Hepatocyte (in vitro differentiated cells): Measurements from ENCODE around the gene KLB. TPM values are rescaled to one million over a fixed set of nuclear protein-coding genes. Genes with fewer than 3 reads are reported as not detected.
"Not testable (repeated sequence)": the region's sequence is repeated elsewhere in the genome, so short reads cannot be mapped to it uniquely, and the experiment has no call there.

ENCODE experiments used
- DNase-seq: peaks from one replicate; pipeline ENCODE4 v3.0.0-alpha.2; 2016; ENCODE audit warnings: low spot score
- H2AFZ ChIP-seq: fragments of 200-600 bp; sonication (generic); 2 replicates; pipeline ENCODE4 v1.6.0; 2016; ENCODE audit warnings: antibody characterized with exemption, mild to moderate bottlenecking
- H3K27ac ChIP-seq: fragments of 200-600 bp; sonication (generic); 2 replicates; pipeline ENCODE4 v1.5.1; 2016; ENCODE audit warnings: mild to moderate bottlenecking
- H3K27me3 ChIP-seq: fragments of 200-600 bp; sonication (generic); 2 replicates; pipeline ENCODE4 v1.6.1; 2016
- H3K36me3 ChIP-seq: fragments of 200-600 bp; sonication (generic); replicated peaks from 2 replicates; pipeline ENCODE4 v1.5.1; 2016; ENCODE audit warnings: low read depth; ENCODE audit not compliant: insufficient read depth
- H3K4me1 ChIP-seq: fragments of 200-600 bp; sonication (generic); 2 replicates; pipeline ENCODE4 v1.5.1; 2016; ENCODE audit warnings: mild to moderate bottlenecking, moderate library complexity; ENCODE audit not compliant: insufficient read depth
- H3K4me2 ChIP-seq: fragments of 200-600 bp; sonication (generic); 2 replicates; pipeline ENCODE4 v1.6.0; 2016
- H3K4me3 ChIP-seq: fragments of 200-600 bp; sonication (generic); 2 replicates; pipeline ENCODE4 v1.5.1; 2016; ENCODE audit warnings: mild to moderate bottlenecking
- H3K79me2 ChIP-seq: fragments of 200-600 bp; sonication (generic); 2 replicates; pipeline ENCODE4 v1.6.0; 2017; ENCODE audit warnings: mild to moderate bottlenecking
- H3K9me2 ChIP-seq: fragments of 200-600 bp; sonication (generic); replicated peaks from 2 replicates; pipeline ENCODE4 v1.6.0; 2017; ENCODE audit warnings: mild to moderate bottlenecking; ENCODE audit not compliant: insufficient read depth
- H3K9me3 ChIP-seq: fragments of 200-600 bp; sonication (generic); 2 replicates; pipeline ENCODE4 v1.5.1; 2016; ENCODE audit warnings: low read depth, mild to moderate bottlenecking
- H4K20me1 ChIP-seq: fragments of 200-600 bp; sonication (generic); 2 replicates; pipeline ENCODE4 v1.6.0; 2016; ENCODE audit warnings: mild to moderate bottlenecking; ENCODE audit not compliant: insufficient read depth, poor library complexity, severe bottlenecking
- CTCF ChIP-seq: fragments of 200-600 bp; sonication (generic); IDR thresholded peaks from 2 replicates; pipeline ENCODE4 v1.5.1; 2016; ENCODE audit warnings: antibody characterized with exemption, mild to moderate bottlenecking; ENCODE audit not compliant: poor library complexity
- EZH2 ChIP-seq: fragments of 200-600 bp; sonication (generic); IDR thresholded peaks from 2 replicates; pipeline ENCODE4 v1.6.1; 2016; ENCODE audit warnings: antibody characterized with exemption, mild to moderate bottlenecking, borderline replicate concordance
- EZH2phosphoT487 ChIP-seq: fragments of 200-600 bp; sonication (generic); IDR thresholded peaks from one replicate; pipeline ENCODE4 v1.6.1; 2018; ENCODE audit warnings: antibody characterized with exemption, mild to moderate bottlenecking, low read depth, moderate library complexity; ENCODE audit not compliant: unreplicated experiment, severe bottlenecking
- WGBS: methylation state at CpG from one replicate; pipeline ENCODE4 v1.1.6; 2016; ENCODE audit warnings: low lambda C conversion rate; ENCODE audit errors: missing lambda C conversion rate; 5-methylcytosine and 5-hydroxymethylcytosine counted together
- polyA plus RNA-seq: library from polyadenylated mRNA; unstranded; fragments of >200 nt; fragmentation: Nextera tagmentation; extraction: Ambion mirVana; gene quantifications from 2 replicates; pipeline ENCODE4 v1.2.1, GENCODE V29; 2016
- total RNA-seq: library from RNA; depleted of rRNA; stranded (reverse); fragments of >200 nt; gene quantifications from 2 replicates; pipeline ENCODE4 v1.2.3, GENCODE V29; 2014

The KLB gene
- total and polyA plus RNA-seq, 2 experiments from 2014 or later, result 11.5 to 18.2 TPM

- no peaks in the 10 kb centered on the region for H3K9me2 ChIP-seq
- TF ChIP-seq EZH2phosphoT487, result no peak
- no peak for TF ChIP-seq EZH2
- TF ChIP-seq CTCF, result no peak
- H3K27ac ChIP-seq, result no peak overlapping the region
- H3K9me3 ChIP-seq, result no peaks in the 10 kb centered on the region
- no peaks in the 10 kb centered on the region for H3K27me3 ChIP-seq
- H3K4me2 ChIP-seq, result peak overlapping the region; percentile 2
- no peak overlapping the region for H2AFZ ChIP-seq
- H3K4me3 ChIP-seq, result no peak overlapping the region
- no peak for DNase-seq
- peaks cover 43% of the 10 kb centered on the region for H3K79me2 ChIP-seq
- WGBS, result 95% methylated on average over 6 of the region's 6 CpGs
- H4K20me1 ChIP-seq, result peaks cover 46% of the 10 kb centered on the region
- H3K4me1 ChIP-seq, result peaks cover 14% of the 10 kb centered on the region
- peaks cover 8% of the 10 kb centered on the region for H3K36me3 ChIP-seq
Observed at GRCh38 chr4:39455486-39455885, 48.8 kb downstream of the KLB start.

DNA sequence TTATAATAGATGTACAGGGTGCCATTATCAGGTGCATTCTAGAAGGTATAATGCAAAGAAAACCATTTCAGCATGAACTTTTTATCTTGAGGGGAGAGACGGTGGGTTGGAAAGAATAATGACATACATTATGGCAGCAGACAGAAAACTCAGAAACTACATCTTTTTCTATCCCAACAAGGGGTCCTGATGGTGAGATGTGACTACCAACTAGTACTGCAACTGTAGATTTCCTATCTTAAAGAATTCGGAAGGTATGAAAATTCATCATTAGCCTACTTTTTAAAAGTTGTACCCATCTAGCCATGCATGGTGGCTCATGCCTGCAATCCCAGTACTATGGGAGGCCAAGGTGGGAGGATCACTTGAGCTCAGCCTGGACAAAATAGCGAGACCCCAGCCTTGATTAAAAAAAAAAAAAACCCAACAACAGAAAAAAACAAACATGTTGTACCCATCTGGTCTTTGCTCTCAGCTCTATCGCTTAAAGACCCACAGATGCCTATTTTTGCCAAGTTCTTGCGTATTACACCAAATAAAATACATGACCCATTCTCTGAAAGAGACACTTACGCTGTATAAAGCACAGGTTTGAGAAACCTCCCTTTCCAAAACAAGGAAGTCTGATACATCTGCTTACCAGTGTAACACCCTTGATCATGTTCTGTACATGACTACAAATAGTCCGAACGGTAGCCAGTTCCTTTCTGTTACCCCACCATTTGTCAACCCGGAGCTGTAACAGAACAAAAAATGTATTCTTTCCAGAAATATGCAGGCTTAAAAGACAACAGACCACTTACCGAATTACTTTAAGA, 50.4 kb downstream of the KLB start:
- peak overlapping the region; percentile 85 for H3K4me2 ChIP-seq
- H3K27me3 ChIP-seq, result no peaks in the 10 kb centered on the region
- H3K36me3 ChIP-seq, result peaks cover 8% of the 10 kb centered on the region
- peaks cover 46% of the 10 kb centered on the region for H4K20me1 ChIP-seq
- H3K9me3 ChIP-seq, result no peaks in the 10 kb centered on the region
- DNase-seq, result no peak
- TF ChIP-seq EZH2phosphoT487, result no peak
- TF ChIP-seq EZH2, result no peak
- TF ChIP-seq CTCF, result no peak
- H3K4me1 ChIP-seq, result peaks cover 14% of the 10 kb centered on the region
- H2AFZ ChIP-seq, result no peak overlapping the region
- WGBS, result 74% methylated on average over 10 of the region's 10 CpGs
- H3K4me3 ChIP-seq, result peak overlapping the region; percentile 68
- peaks cover 60% of the 10 kb centered on the region for H3K79me2 ChIP-seq
- no peaks in the 10 kb centered on the region for H3K9me2 ChIP-seq
- H3K27ac ChIP-seq, result peak overlapping the region; percentile 97

DNA sequence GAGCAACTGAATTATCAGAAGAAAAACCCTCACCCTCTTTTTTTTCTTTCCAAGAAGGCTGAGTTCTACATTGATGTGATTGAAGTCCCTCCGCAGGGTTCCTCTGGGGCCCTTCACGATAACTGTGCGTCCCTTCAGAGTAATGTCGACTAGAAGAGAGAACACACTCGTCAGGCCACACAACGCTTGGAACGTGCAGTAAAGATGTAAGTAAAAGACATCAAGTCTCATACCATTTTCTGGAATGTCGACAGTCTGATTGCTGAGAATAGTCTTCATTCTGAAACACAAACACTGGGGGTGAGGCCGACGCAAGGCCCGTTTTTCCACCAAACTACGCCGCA, 51.4 kb downstream of the KLB start:
- H3K36me3 ChIP-seq, H3K9me3 ChIP-seq, H3K27me3 ChIP-seq, H3K9me2 ChIP-seq, DNase-seq: not testable (repeated sequence)
- H4K20me1 ChIP-seq, result peaks cover 41% of the 10 kb centered on the region
- H3K4me1 ChIP-seq, result peaks cover 14% of the 10 kb centered on the region
- H3K27ac ChIP-seq, result peak overlapping the region; percentile 97
- H2AFZ ChIP-seq, result peak overlapping the region; percentile 53
- peak overlapping the region; percentile 85 for H3K4me2 ChIP-seq
- H3K4me3 ChIP-seq, result peak overlapping the region; percentile 68
- WGBS, result 2% methylated on average over 13 of the region's 13 CpGs
- H3K79me2 ChIP-seq, result peaks cover 60% of the 10 kb centered on the region

DNA sequence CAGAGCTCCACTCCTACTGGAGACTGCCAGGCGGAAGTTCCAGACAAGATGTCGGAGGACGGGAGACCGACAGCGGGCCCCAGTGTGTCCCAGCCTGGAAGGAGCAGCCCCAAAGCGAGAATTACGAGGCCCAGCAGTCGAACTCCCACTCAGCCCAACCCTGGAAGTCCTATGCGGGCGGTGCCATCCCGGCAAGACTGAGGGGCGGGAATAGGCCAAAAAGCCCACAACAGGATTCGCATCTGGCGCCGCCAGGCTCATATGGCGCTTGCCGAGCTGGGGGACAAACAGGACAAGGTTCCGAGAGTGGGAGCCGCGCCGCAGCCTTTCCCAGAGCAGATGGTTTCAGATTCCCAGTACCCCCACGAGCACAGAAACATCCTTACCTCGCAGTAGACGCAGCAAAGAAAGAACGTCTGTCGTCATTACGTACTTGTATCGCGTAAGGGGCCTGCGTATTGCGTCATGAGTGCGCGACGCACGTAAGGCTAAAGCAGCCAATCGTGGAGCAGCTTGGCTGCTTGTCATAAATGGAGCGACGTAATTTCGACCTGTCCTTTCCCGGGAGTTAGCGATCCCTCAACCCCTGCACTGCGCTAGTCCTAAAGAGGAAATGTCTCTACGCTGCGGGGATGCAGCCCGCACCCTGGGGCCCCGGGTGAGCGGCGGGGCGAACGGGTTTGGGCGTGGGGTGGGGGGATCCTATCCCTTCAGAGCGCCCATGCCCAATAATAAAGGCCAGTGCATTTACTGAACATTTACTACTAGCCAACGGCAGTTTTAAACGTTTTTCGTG, 52.0 kb downstream of the KLB start, which contains the start of the genes LIAS and RPL9:
Gene LIAS (plus strand): TSS at position 552 of the 796 bp plus-strand sequence. CDS start 62 bp downstream, at position 614.
Gene RPL9 (minus strand): TSS at position 418 of the 796 bp plus-strand sequence. CDS start 483 bp downstream, outside the sequence.
- DNase-seq, result peak; percentile 98
- Histone ChIP-seq H3K4me1 (peaks cover 14% of the 10 kb centered on the region), H3K4me2 (peak within 1 kb of the TSS; percentile 85), H3K9me2 (no peaks in the 10 kb centered on the region), H3K36me3 (peaks cover 8% of the 10 kb centered on the region), H3K79me2 (peaks cover 60% of the 10 kb centered on the region), H3K27ac (peak within 1 kb of the TSS; percentile 97), H3K27me3 (no peaks in the 10 kb centered on the region), H3K4me3 (peak within 1 kb of the TSS; percentile 68), H4K20me1 (peaks cover 41% of the 10 kb centered on the region), H2AFZ (peak within 1 kb of the TSS; percentile 69), H3K9me3 (no peaks in the 10 kb centered on the region)
- no peak for TF ChIP-seq EZH2
- under 1% methylated on average over 55 of the region's 55 CpGs for WGBS
